HepG2 (cell line): ENCODE data around the gene QRICH2. TPM values are rescaled to one million over a fixed set of nuclear protein-coding genes. Genes with fewer than 3 reads are reported as not detected.
A peak's percentile ranks its signal among the peaks of the same experiment; 100 is the strongest.

Experiments
- DZIP1 ChIP-seq: sonication (generic); formaldehyde crosslinking; IDR thresholded peaks from 2 replicates; pipeline ENCODE4 v1.5.0; 2020; ENCODE audit warnings: mild to moderate bottlenecking, missing genetic modification reagents
- ETV6 ChIP-seq: sonication (generic); formaldehyde crosslinking; conservative IDR thresholded peaks from 2 replicates; pipeline ENCODE4 v1.4.0; 2020; ENCODE audit warnings: missing genetic modification reagents
- JUNB ChIP-seq: sonication (generic); formaldehyde crosslinking; IDR thresholded peaks from 2 replicates; pipeline ENCODE4 v1.8.0; 2022; ENCODE audit warnings: missing genetic modification reagents, mild to moderate bottlenecking, borderline replicate concordance
- MED13 ChIP-seq: sonication (generic); formaldehyde crosslinking; IDR thresholded peaks from 2 replicates; pipeline ENCODE4 v1.5.0; 2020; ENCODE audit warnings: missing genetic modification reagents
- MIER3 ChIP-seq: IDR thresholded peaks from 2 replicates; pipeline ENCODE4 v1.6.1; 2016; ENCODE audit warnings: missing compliant biosample characterization, borderline replicate concordance
- RORA ChIP-seq: sonication (generic); formaldehyde crosslinking; IDR thresholded peaks from 2 replicates; pipeline ENCODE4 v1.5.0; 2020; ENCODE audit warnings: mild to moderate bottlenecking, missing genetic modification reagents, moderate library complexity
- ZBTB20 ChIP-seq: sonication (generic); formaldehyde crosslinking; IDR thresholded peaks from 2 replicates; pipeline ENCODE4 v1.8.1; 2023; ENCODE audit warnings: missing genetic modification reagents, low read depth, mild to moderate bottlenecking, borderline replicate concordance
- ZBTB37 ChIP-seq: sonication (generic); formaldehyde crosslinking; IDR thresholded peaks from 2 replicates; pipeline ENCODE4 v1.4.0; 2020; ENCODE audit warnings: mild to moderate bottlenecking, missing genetic modification reagents
- ZC3H13 ChIP-seq: sonication (generic); formaldehyde crosslinking; IDR thresholded peaks from 2 replicates; pipeline ENCODE4 v1.8.1; 2023; ENCODE audit warnings: mild to moderate bottlenecking, missing genetic modification reagents, moderate library complexity
- ZIK1 ChIP-seq: sonication (generic); formaldehyde crosslinking; IDR thresholded peaks from 2 replicates; pipeline ENCODE4 v1.5.0; 2020; ENCODE audit warnings: mild to moderate bottlenecking, low read depth, missing genetic modification reagents, borderline replicate concordance
- ZNF24 ChIP-seq: fragments of 450-650 bp; IDR thresholded peaks from 2 replicates; pipeline ENCODE4 v1.6.1; 2017; ENCODE audit warnings: antibody characterized with exemption, mild to moderate bottlenecking
- ZNF33A ChIP-seq: sonication (generic); formaldehyde crosslinking; IDR thresholded peaks from 2 replicates; pipeline ENCODE4 v1.5.1; 2020; ENCODE audit warnings: missing genetic modification reagents, mild to moderate bottlenecking, moderate library complexity, borderline replicate concordance
- ZNF580 ChIP-seq: IDR thresholded peaks from 2 replicates; pipeline ENCODE4 v1.6.1; 2016; ENCODE audit warnings: low read depth, borderline replicate concordance
- ZNF816 ChIP-seq: sonication (generic); formaldehyde crosslinking; IDR thresholded peaks from 2 replicates; pipeline ENCODE4 v1.8.0; 2022; ENCODE audit warnings: missing genetic modification reagents, mild to moderate bottlenecking, borderline replicate concordance
- ZNF841 ChIP-seq: sonication (generic); formaldehyde crosslinking; IDR thresholded peaks from 2 replicates; pipeline ENCODE4 v1.8.1; 2023; ENCODE audit warnings: missing genetic modification reagents, borderline replicate concordance
- polyA plus RNA-seq, 8 experiments: library from polyadenylated mRNA; depleted of rRNA in 3 of 8; stranded (reverse) in 7 of 8; unstranded in 1 of 8; fragments of >200 nt; fragmentation: Illumina TruSeq in 4 of 8; extraction: Trizol in 4 of 8; gene quantifications; 2 replicates each; pipeline versions ENCODE4 v1.2.1 to v1.2.3, GENCODE V29; 2011 to 2016; ENCODE audit warnings: low read depth in 4 of 8, missing spikeins in 1 of 8, mixed read lengths in 1 of 8; ENCODE audit not compliant: insufficient read depth in 1 of 8
- total RNA-seq, 5 experiments: library from RNA; depleted of rRNA; stranded (reverse); fragments of >200 nt; fragmentation: Illumina TruSeq; extraction: Trizol; gene quantifications; 2 replicates each; pipeline ENCODE4 v1.2.3, GENCODE V29; 2016; ENCODE audit warnings: low read depth in 1 of 5
- TF ChIP-seq, protein P1 (sequence below): sonication (generic); formaldehyde crosslinking; IDR thresholded peaks from 2 replicates; pipeline ENCODE4 v1.5.0; 2020; ENCODE audit warnings: mild to moderate bottlenecking, missing genetic modification reagents
- TF ChIP-seq, protein P2 (sequence below): sonication (generic); formaldehyde crosslinking; IDR thresholded peaks from 2 replicates; pipeline ENCODE4 v1.9.0; 2022; ENCODE audit warnings: missing genetic modification reagents, mild to moderate bottlenecking, borderline replicate concordance
- TF ChIP-seq, protein P3 (sequence below): sonication (generic); formaldehyde crosslinking; IDR thresholded peaks from 2 replicates; pipeline ENCODE4 v1.5.0; 2020; ENCODE audit warnings: mild to moderate bottlenecking, missing genetic modification reagents, moderate library complexity

QRICH2 gene
- total and polyA plus RNA-seq, 2 of the 13 experiments (the other 11 are each of a cell fraction or from before 2014, with no cell fraction given), result 3.7 to 5.7 TPM

DNA sequence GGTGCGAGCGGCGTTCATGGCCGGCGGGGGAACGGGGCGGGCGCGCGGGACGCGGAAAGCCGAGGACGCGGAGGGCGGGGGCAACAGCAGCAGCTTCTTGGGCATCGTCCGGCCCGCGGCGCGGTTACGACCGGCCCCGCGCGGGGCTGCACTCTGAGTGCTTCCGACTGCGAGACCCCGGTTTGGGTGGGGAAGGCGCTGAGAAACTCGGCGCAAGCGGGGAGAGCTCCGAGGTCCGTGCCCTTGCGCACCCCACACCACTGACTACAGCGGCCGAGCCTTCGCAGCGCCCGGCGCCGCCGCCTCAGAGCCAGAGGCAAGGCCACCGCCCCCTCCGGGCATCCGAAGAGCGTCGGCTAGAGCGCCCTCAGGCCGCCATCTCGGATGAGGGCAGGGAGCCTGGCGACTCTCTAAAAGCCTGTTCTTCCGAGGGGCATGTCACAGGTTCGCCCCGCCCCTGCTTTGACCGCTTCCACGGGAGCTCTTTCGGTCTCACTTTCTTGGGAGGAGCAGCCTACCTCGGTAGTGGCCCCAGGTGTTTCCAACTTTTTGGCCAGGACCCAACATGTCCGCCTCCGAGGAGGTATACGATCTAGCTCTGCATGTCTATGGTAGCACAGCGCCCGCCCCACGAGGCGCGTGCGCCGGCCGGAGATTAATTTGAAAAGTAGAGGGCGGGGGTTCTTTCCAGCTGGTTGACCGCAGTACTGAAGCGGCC lies 45.7 kb upstream of the QRICH2 start, which contains the start of gene PRPSAP1 (continued):
- TF ChIP-seq ZBTB37 (no peak), ZNF841 (no peak; the same call in 1 of the 2 replicates), ZNF580 (CRISPR knock-in tag) (peak; percentile 93), JUNB (CRISPR knock-in tag) (no peak), MIER3 (CRISPR knock-in tag) (no peak; the same call in none of the 2 replicates), MED13 (CRISPR knock-in tag) (peak; percentile 75; the same call in 1 of the 2 replicates), ZC3H13 (peak; percentile 76; the same call in 1 of the 2 replicates), ETV6 (no peak; the same call in 1 of the 2 replicates), ZNF816 (CRISPR knock-in tag) (no peak), ZIK1 (CRISPR knock-in tag) (no peak; the same call in 1 of the 2 replicates), ZNF24 (peak; percentile 76), ZNF33A (no peak; the same call in 1 of the 2 replicates), RORA (no peak), DZIP1 (peak; percentile 61; the same call in 1 of the 2 replicates), ZBTB20 (CRISPR knock-in tag) (peak; percentile 80; the same call in 1 of the 2 replicates)
- TF ChIP-seq, protein P1, sequence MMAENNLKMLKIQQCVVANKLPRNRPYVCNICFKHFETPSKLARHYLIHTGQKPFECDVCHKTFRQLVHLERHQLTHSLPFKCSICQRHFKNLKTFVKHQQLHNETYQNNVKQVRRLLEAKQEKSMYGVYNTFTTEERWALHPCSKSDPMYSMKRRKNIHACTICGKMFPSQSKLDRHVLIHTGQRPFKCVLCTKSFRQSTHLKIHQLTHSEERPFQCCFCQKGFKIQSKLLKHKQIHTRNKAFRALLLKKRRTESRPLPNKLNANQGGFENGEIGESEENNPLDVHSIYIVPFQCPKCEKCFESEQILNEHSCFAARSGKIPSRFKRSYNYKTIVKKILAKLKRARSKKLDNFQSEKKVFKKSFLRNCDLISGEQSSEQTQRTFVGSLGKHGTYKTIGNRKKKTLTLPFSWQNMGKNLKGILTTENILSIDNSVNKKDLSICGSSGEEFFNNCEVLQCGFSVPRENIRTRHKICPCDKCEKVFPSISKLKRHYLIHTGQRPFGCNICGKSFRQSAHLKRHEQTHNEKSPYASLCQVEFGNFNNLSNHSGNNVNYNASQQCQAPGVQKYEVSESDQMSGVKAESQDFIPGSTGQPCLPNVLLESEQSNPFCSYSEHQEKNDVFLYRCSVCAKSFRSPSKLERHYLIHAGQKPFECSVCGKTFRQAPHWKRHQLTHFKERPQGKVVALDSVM, result peak; percentile 79
- TF ChIP-seq, protein P2, sequence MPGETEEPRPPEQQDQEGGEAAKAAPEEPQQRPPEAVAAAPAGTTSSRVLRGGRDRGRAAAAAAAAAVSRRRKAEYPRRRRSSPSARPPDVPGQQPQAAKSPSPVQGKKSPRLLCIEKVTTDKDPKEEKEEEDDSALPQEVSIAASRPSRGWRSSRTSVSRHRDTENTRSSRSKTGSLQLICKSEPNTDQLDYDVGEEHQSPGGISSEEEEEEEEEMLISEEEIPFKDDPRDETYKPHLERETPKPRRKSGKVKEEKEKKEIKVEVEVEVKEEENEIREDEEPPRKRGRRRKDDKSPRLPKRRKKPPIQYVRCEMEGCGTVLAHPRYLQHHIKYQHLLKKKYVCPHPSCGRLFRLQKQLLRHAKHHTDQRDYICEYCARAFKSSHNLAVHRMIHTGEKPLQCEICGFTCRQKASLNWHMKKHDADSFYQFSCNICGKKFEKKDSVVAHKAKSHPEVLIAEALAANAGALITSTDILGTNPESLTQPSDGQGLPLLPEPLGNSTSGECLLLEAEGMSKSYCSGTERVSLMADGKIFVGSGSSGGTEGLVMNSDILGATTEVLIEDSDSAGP (CRISPR knock-in tag), result peak; percentile 94
- TF ChIP-seq, protein P3, sequence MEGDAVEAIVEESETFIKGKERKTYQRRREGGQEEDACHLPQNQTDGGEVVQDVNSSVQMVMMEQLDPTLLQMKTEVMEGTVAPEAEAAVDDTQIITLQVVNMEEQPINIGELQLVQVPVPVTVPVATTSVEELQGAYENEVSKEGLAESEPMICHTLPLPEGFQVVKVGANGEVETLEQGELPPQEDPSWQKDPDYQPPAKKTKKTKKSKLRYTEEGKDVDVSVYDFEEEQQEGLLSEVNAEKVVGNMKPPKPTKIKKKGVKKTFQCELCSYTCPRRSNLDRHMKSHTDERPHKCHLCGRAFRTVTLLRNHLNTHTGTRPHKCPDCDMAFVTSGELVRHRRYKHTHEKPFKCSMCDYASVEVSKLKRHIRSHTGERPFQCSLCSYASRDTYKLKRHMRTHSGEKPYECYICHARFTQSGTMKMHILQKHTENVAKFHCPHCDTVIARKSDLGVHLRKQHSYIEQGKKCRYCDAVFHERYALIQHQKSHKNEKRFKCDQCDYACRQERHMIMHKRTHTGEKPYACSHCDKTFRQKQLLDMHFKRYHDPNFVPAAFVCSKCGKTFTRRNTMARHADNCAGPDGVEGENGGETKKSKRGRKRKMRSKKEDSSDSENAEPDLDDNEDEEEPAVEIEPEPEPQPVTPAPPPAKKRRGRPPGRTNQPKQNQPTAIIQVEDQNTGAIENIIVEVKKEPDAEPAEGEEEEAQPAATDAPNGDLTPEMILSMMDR (CRISPR knock-in tag), result peak; percentile 51
